Omental fat pad (tissue), 4 donors: Measurements from ENCODE around the gene KSR1. TPM values are rescaled to one million over a fixed set of nuclear protein-coding genes. Genes with fewer than 3 reads are reported as not detected.
A peak's percentile ranks its signal among the peaks of the same experiment; 100 is the strongest.

ENCODE experiments used
- ATAC-seq: fragments of 150-250 bp; one replicate; pipeline ENCODE4 v1.9.1; 2016; ENCODE audit warnings: mild to moderate bottlenecking, moderate library complexity; ENCODE audit not compliant: low FRiP score
- DNase-seq: peaks from one replicate; pipeline ENCODE4 v3.0.0-alpha.2; 2019; ENCODE audit warnings: low spot score
- total RNA-seq, 4 donors: library from RNA; depleted of rRNA; stranded (reverse); fragments of >200 nt; gene quantifications; one replicate each; pipeline ENCODE4 v1.1.0, GENCODE V29; 2016
- TF ChIP-seq, protein P1 (sequence below), 3 donors: fragments of 450-650 bp; IDR thresholded peaks; one replicate each; pipeline ENCODE4 v1.5.1; 2016 to 2017; ENCODE audit warnings: antibody characterized with exemption in 3 of 3, mild to moderate bottlenecking in 3 of 3, moderate library complexity in 2 of 3

KSR1 gene
- total RNA-seq, 4 donors from 2014 or later = 25.8 to 42.3 (median 33.9) TPM

- TF ChIP-seq, protein P1, sequence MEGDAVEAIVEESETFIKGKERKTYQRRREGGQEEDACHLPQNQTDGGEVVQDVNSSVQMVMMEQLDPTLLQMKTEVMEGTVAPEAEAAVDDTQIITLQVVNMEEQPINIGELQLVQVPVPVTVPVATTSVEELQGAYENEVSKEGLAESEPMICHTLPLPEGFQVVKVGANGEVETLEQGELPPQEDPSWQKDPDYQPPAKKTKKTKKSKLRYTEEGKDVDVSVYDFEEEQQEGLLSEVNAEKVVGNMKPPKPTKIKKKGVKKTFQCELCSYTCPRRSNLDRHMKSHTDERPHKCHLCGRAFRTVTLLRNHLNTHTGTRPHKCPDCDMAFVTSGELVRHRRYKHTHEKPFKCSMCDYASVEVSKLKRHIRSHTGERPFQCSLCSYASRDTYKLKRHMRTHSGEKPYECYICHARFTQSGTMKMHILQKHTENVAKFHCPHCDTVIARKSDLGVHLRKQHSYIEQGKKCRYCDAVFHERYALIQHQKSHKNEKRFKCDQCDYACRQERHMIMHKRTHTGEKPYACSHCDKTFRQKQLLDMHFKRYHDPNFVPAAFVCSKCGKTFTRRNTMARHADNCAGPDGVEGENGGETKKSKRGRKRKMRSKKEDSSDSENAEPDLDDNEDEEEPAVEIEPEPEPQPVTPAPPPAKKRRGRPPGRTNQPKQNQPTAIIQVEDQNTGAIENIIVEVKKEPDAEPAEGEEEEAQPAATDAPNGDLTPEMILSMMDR (IDR thresholded peaks at IDR 0.05) = no peak
- no peak for DNase-seq
- ATAC-seq = peak; percentile 58
Observed at GRCh38 chr17:27526604-27527002, 70.4 kb downstream of the KSR1 start.

GRCh38 chr17:27529230-27529796 is 73.1 kb downstream of the KSR1 start:
- DNase-seq = no peak
- ATAC-seq = peak; percentile 29
- TF ChIP-seq, protein P1 (IDR thresholded peaks at IDR 0.05) = no peak

GRCh38 chr17:27530764-27531391 is 74.6 kb downstream of the KSR1 start:
- no peak for DNase-seq

DNA sequence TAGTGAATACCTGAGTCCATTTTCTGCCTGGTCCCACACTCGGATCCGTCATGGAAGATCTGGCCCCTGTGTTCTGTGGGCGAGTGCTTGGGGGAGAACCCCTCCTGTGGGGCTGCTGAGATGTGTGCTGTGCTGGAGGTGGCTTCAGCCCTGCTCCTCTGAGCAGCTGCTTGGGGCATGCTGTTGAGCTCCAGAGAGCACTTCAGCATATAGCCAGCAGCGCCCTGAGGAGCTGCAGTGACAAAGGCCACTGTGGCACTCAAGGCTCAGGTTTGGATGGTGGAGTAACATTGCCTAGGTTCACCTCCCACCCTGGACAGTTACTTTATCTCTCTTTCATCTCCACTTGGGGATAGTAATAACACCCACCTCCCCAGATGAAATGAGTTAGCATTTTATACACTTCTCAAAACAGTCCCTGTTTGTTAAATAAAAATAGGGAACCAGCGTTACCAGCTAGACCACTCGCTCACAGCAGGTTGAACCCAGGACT is 75.3 kb downstream of the KSR1 start:
- TF ChIP-seq, protein P1 (IDR thresholded peaks at IDR 0.05) = no peak
- ATAC-seq (no peak), DNase-seq (no peak)

More at GRCh38 chr17:27530764-27531391, 74.6 kb downstream of the KSR1 start:
- TF ChIP-seq, protein P1 (IDR thresholded peaks at IDR 0.05) = no peak
- no peak for ATAC-seq

DNA sequence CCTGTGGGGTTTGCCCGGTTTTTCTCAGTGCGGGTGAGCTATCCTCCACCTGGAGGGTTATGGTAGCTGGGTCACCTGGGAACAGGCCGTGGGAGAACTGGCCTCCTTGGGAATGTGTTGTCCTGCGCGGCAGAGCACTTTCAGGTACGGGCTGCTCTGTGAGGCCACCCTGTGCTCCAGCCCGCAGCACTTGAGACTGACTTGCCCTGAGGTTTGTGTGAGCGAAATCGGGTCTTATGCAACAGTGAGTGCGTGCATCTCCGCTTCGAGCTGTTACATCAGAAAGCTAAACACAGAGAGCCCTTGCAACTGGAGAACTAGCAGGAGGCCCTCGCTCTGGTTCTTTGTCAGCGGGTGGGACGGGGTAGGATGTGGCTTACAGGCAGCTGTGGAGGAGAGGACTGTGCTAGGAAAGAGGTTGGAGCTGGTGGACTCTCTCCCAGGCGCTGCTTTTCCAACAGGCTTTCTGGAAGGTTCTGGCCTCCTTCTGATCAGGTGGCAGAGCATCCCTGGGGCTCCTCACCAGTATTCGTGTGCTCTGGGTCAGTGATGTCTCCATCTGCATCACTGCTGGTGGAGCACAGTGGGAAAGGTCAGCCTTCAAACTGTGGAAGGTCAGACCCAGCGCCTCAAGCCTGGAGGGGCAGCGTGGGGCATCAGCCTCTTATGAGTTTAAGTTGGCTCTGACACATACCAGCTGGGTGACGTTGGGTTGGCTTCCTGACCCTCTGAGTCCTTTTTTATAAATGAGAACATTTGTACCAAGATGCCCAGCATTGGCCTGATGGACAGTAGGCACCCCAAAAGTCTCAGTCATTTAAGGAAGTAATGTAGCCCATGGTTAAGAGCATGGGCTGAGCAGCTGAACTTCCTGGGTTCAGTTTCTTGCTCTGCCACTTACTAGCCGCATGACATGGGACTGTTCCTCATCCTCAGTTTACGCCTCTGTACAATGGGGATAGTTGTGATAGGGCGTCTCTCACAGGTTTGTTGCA is 76.3 kb downstream of the KSR1 start:
- ATAC-seq (no peak), DNase-seq (no peak)
- TF ChIP-seq, protein P1 (IDR thresholded peaks at IDR 0.05) = no peak

DNA sequence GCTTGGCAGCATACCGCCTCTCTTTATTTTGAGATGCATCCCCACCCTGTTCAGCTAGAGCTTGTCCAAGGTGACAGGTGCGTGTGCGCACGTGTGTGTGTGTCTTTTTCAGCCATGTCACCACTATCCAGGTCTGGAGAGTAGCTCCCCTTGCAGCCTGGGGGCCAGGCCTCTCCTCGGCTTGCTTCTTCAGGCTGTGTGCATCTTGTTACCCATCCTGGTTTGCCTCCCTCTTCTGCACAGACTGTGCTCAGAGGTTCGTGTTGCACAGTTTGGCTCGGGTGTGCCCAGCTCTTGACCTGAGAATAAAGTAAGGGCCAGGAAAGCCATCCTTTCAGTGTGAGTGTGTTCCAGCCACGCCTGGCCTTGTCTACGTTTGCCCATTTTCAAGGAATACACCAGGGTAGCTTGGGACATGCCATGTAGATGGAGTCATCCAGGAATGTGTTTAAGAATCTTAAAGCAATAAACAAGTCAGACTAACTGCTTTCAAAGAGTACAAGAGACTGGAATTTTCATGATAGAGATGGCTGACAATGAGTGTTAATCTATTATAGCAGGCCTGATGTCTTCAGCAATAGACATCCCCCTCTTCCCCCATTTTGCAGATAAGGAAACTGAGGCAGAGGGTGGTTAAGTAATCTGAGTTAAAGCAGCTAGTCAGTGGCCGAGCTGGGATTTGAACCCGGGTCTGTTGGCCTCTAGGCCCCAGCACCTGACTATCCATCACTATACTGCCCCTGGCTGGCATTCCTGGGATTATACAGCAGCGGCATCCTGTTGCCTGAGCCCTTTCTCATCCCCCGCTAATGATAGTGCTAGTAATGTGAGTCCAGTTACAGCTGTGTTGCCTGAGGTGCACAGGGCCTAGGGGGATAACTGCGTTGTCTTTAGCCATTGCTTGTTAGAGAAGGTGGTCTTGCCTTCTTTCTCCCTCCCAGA is 77.9 kb downstream of the KSR1 start:
- DNase-seq (no peak), ATAC-seq (peak; percentile 39)
- TF ChIP-seq, protein P1 (IDR thresholded peaks at IDR 0.05) = no peak
